BJ (cell line): Measurements from ENCODE around the gene OR12D1. TPM values are rescaled to one million over a fixed set of nuclear protein-coding genes. Genes with fewer than 3 reads are reported as not detected.

Experiments
- CTCF ChIA-PET: fragments of 350-600 bp; formaldehyde crosslinking; extraction: SDS; loops from one replicate; lab custom pipeline; 2021; ENCODE audit warnings: antibody characterized with exemption, inconsistent platforms; lab: Yijun Ruan, JAX
- POLR2A ChIA-PET: fragments of 300-600 bp; sonication (Branson Sonifier 250); formaldehyde crosslinking; extraction: SDS; loops from one replicate; lab custom pipeline; 2021; ENCODE audit warnings: antibody characterized with exemption; lab: Charles Lee
- DNase-seq: peaks from one replicate; pipeline ENCODE4 v3.0.0-alpha.2; 2011; ENCODE audit warnings: low read depth
- H3K27me3 ChIP-seq: 2 replicates; pipeline ENCODE4 v1.6.0; 2011; ENCODE audit warnings: low read length; ENCODE audit not compliant: control insufficient read depth, insufficient read depth
- H3K36me3 ChIP-seq: 2 replicates; pipeline ENCODE4 v1.5.1; 2011; ENCODE audit warnings: low read length; ENCODE audit not compliant: control insufficient read depth, insufficient read depth
- H3K4me3 ChIP-seq: 2 replicates; pipeline ENCODE4 v1.5.1; 2011; ENCODE audit warnings: low read depth, mild to moderate bottlenecking, control low read depth, low read length
- polyA plus RNA-seq: library from polyadenylated mRNA; depleted of rRNA; stranded (reverse); fragments of >200 nt; gene quantifications from 2 replicates; pipeline ENCODE4 v1.2.3, GENCODE V29; 2011
- TF ChIP-seq, protein P1 (sequence below): IDR thresholded peaks from 2 replicates; pipeline ENCODE4 v1.5.1; 2011; ENCODE audit warnings: low read depth, mild to moderate bottlenecking, control low read depth, inconsistent platforms, low read length, moderate library complexity; ENCODE audit not compliant: insufficient read depth

Gene OR12D1
- polyA plus RNA-seq, 1 experiment: not detected

DNA sequence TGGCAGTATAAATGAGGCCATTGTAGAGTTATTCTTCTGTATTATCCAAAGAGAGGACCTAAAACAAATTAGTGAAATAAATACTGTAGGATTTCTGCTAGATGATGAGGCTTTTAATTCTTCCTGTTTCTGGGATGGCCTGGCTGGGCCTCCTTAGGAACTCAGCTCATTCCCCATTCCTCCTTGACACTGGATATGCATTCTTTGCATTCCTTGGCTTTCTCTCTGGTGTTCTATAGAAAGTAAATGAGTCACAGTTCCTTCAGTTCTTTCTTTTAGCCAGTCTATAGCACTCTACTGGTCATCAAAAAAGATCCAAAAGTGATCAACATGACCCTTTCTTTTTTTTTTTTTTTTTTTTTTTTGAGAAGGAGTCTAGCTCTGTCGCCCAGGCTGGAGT is 32.9 kb downstream of the OR12D1 start:
- POLR2A ChIA-PET: no interaction called here
- Histone ChIP-seq H3K4me3 (no peak overlapping the region), H3K27me3 (no peaks in the 10 kb centered on the region), H3K36me3 (no peaks in the 10 kb centered on the region)
- CTCF ChIA-PET: no interaction called here
- no peak for DNase-seq
- TF ChIP-seq, protein P1, sequence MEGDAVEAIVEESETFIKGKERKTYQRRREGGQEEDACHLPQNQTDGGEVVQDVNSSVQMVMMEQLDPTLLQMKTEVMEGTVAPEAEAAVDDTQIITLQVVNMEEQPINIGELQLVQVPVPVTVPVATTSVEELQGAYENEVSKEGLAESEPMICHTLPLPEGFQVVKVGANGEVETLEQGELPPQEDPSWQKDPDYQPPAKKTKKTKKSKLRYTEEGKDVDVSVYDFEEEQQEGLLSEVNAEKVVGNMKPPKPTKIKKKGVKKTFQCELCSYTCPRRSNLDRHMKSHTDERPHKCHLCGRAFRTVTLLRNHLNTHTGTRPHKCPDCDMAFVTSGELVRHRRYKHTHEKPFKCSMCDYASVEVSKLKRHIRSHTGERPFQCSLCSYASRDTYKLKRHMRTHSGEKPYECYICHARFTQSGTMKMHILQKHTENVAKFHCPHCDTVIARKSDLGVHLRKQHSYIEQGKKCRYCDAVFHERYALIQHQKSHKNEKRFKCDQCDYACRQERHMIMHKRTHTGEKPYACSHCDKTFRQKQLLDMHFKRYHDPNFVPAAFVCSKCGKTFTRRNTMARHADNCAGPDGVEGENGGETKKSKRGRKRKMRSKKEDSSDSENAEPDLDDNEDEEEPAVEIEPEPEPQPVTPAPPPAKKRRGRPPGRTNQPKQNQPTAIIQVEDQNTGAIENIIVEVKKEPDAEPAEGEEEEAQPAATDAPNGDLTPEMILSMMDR: no peak

DNA sequence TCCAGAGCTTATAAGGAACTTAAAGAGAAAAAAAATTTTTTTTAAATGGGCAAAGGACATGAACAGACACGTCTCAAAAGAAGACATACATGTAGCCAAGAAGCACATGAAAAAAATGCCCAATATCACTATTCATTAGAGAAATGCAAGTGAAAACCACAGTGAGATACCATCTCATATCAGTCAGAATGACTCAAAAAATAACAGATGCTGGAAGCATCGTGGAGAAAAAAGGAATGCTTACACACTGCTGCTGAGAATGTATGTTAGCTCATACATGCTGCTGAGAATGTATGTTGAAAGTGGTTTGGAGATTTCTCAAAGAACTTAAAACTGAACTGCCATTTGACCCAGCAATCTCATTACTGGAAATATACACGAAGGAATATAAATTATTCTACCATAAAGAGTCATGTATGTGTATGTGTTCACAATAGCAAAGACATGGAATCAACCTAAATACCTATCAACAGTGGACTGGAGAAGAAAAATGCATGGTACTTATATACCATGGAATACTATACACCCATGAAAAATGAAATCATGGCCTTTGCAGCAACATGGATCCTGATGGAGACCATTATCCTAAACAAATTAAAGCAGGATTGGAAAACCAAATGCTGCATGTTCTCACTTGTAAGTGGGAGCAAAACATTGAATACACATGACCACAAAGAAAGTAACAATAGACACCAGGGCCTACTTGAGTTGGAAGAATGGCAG is 36.9 kb downstream of the OR12D1 start:
- ChIA-PET POLR2A (no interaction called here), CTCF (no interaction called here)
- DNase-seq: no peak
- Histone ChIP-seq H3K27me3 (no peaks in the 10 kb centered on the region), H3K36me3 (no peaks in the 10 kb centered on the region), H3K4me3 (no peak overlapping the region)
- TF ChIP-seq, protein P1: no peak

DNA sequence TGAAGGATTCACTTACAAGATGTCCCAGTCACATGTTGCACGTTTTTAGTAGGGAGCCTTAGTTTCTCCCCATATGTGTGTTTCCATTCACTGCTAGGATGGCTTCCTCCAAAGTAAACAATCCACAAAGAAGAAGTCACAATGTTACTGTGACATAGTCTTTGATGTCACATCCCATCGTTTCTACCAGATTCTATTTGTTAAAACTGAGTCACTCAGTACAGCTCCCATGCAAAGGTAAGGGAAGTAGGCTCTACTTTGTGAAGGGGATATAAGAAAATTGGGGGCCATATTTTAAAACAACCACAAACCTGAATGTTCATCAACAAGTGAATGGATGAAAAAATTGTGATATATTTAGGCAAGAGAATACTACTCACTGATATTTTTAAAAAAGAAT is 42.2 kb downstream of the OR12D1 start, which contains the start of the genes OR11A1 and OR2H1:
Gene OR11A1 (minus strand): TSS at position 101 of the 400 bp plus-strand sequence. CDS start 29,430 bp downstream, outside the sequence.
Gene OR2H1 (plus strand): TSS at position 185 of the 400 bp plus-strand sequence. CDS start 4,615 bp downstream, outside the sequence.
- no peaks in the 10 kb centered on the region for H3K27me3 ChIP-seq
- ChIA-PET POLR2A (no interaction called here), CTCF (no interaction called here)
- H3K4me3 ChIP-seq: no peak within 1 kb of the TSS
- no peaks in the 10 kb centered on the region for H3K36me3 ChIP-seq
- no peak for DNase-seq
- TF ChIP-seq, protein P1: no peak

DNA sequence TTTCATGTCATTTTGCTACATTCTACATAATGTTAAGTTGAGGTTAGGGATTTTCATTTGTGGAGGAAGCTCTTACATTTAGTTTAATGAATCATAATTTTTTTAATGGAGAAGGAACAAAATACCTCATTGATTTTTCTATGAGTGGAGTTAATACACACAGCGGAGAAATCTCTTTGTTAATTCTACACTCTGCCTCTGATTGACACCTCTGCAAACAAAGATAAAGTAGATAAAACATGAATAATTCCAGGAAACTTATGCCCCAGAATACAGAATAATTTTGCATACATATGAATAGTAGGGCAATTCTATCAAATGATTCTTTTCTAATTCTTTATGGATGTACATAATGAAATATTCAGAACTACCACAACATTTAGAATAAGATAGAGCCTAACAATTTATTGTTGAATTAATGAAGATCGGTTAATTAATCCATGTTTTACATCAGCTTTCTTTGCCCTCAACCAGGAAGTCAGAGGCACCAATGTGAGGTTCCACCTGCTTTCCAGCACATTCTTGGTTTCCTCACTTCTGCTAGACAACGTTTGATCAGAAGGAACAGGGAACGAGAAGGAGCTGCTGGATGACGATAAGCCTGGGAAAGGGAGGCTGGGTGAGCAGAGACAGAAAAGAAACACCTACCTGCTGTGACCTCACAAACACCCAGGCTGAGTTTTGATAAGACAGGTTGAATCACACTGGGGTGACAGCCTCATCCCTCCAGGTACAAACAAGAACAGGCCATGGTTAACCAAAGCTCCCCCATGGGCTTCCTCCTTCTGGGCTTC is 46.5 kb downstream of the OR12D1 start:
- no peaks in the 10 kb centered on the region for H3K27me3 ChIP-seq
- H3K36me3 ChIP-seq: no peaks in the 10 kb centered on the region
- POLR2A ChIA-PET: no interaction called here
- H3K4me3 ChIP-seq: no peak overlapping the region
- TF ChIP-seq, protein P1: no peak
- CTCF ChIA-PET: no interaction called here
- DNase-seq: no peak

DNA sequence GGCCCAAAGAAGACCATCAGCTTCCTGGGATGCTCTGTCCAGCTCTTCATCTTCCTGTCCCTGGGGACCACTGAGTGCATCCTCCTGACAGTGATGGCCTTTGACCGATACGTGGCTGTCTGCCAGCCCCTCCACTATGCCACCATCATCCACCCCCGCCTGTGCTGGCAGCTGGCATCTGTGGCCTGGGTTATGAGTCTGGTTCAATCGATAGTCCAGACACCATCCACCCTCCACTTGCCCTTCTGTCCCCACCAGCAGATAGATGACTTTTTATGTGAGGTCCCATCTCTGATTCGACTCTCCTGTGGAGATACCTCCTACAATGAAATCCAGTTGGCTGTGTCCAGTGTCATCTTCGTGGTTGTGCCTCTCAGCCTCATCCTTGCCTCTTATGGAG is 47.3 kb downstream of the OR12D1 start:
- Histone ChIP-seq H3K27me3 (no peaks in the 10 kb centered on the region), H3K36me3 (no peaks in the 10 kb centered on the region), H3K4me3 (no peak overlapping the region)
- DNase-seq: no peak
- TF ChIP-seq, protein P1: no peak
- ChIA-PET POLR2A (no interaction called here), CTCF (no interaction called here)
